HG03064 (cell line): ENCODE results near the gene DNALI1.
"Not testable (repeated sequence)": the region's sequence is repeated elsewhere in the genome, so short reads cannot be mapped to it uniquely, and the experiment has no call there.

Experiments
- ATAC-seq: cut with Tn5 transposase; IDR thresholded peaks from one replicate; pipeline ENCODE4 v1.9.1; 2021; ENCODE audit warnings: low read depth; ENCODE audit not compliant: unreplicated experiment

The DNALI1 gene

DNA sequence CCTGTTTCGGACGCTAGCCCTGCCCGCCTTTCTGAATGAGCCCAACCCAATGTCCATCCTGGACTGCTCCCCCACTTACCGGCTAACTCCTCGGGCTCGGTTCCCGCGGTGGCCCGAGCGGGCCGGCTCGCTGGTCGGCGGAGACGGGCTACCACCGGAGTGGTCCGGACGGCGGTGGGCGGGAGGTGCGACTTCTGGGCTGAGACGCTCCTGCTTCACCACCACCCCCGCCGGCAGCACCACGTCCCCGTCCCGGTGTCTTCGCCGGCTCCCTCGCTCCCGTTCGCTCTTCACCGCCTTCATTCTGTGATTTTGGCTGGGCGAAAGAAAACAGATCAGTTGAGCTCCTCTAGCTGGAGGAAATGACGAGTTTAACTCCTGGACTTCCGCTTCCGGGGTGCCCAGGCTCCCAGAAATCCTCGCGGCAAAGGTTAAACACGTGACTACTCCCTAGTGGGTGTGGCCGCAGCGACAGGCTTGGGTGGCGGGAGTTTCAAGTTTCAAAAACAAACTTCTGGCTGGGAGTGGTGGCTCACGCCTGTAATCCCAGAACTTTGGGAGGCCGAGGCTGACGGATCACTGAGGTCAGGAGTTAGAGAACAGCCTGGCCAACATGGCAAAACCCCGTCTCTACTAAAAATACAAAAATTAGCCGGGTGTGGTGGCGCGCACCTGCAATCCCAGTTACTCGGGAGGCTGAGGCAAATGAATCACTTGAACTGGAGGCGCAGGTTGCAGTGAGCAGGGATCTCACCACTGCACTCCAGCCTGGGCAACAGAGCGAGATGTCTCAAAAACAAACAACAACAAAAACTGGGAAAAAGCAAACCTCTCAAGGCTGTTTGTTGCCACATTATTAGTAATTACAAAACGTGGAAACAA lies 2.6 kb upstream of the DNALI1 start, which contains the start of gene SNIP1:
Gene SNIP1, minus strand, starts transcription at position 367 of the 882 bp plus-strand sequence. Its CDS starts 64 bp downstream, at position 303.
- ATAC-seq: peak; percentile 77

DNA sequence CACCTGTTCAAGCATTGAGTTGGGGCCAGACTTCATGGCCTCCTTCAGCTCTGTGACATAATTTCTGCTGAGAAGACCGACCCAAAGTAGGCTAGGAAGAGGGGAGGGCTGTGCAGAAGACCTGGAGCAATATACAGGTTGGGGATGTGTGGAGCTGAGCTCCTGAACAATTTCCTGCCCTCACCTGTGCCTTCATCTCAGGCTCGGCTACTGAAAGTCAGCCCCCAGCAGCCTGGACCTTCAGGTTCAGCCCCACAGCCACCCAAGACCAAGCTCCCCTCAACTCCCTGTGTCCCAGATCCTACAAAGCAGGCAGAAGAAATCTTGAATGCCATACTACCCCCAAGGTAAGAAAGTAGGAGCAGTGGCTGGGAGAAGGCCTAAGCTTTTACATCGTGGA lies 662 bp downstream of the DNALI1 start:
- no peak for ATAC-seq

DNA sequence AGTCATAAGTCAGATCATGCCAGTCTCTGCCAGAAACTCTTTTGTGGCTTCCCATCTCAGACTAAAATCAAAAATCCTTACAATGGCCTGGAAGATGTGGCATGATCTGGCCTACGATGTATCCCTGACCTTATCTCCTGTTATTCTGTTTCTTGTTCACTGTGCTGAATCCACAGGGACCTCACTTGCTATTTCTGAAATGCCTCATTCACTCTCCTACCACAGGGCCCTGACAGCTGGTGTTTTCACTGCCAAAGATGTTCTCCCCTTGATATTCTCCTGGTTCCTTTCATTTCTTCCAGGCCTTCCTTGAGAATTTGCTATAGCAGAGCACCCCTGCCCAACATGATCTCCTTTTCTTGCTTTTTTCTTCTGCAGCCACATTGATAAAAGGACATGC lies 1.7 kb downstream of the DNALI1 start:
- no peak for ATAC-seq

DNA sequence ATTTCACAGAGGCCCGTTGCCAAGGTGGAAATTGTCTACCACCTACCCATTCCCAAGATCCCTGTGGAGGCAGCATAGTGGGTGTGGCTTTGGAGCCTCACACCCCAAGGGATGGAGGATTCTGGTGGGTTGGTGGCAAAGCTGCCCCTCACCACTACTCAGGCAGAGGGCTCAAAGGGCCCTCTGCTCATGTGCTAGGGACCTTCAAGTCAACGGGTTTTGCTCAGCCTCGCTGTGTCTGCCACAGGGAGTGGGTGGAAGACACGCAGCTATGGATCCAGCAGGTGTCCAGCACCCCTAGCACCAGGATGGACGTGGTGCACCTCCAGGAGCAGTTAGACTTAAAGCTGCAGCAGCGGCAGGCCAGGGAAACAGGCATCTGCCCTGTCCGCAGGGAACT lies 2.3 kb downstream of the DNALI1 start:
- ATAC-seq: no peak

DNA sequence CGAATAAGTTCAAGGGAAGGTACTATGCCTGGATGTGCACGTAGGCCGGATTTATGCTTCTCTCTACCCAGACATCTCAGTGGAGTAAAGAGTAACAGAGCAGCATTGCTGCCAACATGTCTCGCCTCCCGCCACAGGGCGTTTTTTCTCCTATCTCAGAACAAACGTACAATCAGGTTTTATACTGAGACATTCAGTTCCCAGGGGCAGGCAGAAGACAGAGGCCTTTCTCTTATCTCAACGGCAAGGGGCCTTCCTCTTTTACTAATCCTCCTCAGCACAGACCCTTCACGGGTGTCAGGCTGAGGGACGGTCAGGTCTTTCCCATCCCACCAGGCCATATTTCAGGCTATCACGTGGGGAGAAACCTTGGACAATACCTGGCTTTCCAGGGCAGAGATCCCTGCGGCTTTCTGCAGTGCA lies 3.2 kb downstream of the DNALI1 start:
- ATAC-seq: not testable (repeated sequence)

DNA sequence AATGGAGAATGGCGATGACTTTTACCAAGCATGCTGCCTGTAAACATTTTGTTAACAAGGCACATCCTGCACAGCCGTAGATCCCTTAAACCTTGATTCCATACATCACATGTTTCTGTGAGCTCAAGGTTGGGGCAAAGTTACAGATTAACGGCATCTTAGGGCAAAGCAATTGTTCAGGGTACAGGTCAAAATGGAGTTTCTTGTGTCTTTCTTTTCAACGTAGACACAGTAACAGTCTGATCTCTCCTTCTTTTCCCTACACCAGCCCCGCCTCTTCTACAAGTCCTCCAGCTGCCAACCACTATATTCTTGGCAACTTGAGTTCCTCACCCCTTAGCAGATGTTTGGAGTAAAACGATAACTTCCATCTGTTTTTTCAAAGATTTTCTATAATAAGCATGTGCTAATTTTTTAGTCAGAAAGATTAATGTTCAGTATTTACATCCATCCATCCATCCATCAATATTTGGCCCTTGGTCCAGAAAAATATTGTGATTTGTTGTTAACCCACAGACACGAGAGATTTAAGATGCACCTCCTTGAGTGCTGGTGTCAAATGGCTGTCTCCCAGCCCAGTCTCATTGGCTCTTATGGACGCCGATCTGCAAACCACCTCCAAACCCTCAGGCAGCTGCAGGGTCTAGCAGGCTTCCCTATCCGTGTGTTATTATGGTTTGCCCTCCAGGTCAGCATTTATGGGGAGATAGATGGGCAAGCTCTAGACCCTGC lies 3.8 kb downstream of the DNALI1 start:
- no peak for ATAC-seq

DNA sequence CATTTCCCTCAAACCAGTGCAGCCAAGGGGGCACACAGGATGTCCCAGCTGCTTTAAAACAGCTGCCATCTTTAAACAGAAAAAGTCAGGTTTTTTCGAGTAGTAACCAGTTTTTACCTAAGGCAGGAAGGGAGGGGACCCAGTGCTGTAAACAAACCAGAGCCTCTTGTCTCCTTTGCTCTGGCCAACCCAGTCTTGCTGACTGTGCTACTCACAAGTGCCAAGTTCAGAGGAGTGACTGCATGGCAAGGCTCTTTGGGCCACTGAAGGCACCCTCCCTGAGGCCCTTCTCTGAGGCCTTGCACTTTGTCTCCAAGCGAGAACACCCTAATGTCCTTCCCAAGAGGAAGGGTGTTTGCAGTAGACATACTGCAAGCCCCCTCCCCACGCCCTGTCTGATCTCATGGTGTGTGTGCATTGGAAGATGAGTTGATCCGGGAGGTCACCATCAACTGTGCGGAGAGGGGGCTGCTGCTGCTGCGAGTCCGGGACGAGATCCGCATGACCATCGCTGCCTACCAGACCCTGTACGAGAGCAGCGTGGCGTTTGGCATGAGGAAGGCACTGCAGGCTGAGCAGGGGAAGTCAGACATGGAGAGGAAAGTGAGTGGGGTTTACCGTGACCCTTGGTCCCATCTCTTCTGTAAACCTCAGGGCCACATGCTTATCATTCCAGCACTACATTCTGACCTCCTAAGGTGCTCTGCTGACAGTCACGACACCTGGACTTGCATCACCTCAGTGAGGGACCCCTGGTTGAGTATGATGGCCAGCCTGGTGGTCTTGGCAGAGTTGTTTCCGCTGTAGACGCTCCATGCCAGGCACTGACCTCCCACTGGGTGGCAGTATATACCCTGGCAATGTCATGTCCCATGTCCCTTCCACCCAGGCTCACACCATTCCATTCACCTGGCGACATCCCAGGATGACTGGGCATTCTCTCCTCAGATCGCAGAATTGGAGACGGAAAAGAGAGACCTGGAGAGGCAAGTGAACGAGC lies 4.7 kb downstream of the DNALI1 start:
- no peak for ATAC-seq

DNA sequence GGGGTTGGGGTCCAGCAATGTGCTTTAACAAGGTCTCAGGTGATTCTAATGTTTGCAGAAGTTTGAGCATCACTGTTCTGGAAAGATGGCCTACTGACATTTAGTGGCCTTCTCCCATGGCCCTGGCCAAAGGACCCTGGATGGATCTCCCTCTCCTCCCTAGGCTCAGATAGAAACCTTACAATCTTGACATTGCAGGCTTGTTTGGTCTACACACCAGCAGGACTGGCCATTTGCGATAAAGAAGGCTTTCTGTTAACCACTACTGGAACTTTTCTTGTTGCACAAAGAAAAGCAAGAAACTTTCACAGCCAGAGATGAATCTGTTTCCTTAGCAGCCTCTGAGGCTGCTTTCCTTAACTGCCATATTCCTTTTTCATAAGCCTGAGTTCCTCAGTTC lies 6.2 kb downstream of the DNALI1 start:
- no peak for ATAC-seq

DNA sequence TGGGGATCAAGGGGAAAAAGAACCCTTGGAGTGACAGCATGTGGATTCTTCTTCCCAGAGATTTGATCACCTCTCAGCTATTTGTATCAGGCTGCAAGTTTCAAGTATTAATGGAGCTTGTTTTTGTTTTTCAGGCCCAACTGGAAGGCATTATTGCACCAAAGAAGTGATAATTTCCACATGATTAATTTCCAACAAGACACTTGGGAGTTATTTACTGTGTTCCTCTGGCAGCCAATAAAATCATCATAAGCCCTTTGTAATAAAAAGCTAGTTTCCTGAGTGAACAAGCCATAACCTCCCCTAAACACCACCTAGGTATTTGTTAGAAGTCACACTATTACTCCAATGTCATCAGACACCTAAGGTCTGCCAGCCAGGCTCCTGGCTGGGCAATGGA lies 8.2 kb downstream of the DNALI1 start:
- no peak for ATAC-seq

DNA sequence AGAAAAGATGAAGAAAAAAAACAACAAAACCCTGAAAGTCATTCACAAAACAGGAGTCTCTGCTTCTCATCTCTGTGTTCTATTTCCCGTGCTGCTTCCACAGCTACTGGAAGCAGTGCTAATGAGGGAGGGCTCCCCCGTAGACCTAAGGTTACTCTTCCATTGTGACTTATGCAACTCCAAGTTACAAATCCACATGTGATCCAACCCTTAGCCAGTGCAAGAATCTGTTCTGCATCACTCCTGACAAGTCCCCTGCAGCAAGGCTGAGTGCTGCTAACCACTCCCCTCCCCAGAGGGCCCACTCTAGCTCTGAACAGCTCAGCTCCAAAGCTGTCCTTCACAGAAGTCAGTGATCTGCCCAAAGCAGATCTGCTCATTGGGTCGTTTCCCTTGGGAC lies 10.3 kb downstream of the DNALI1 start:
- no peak for ATAC-seq

DNA sequence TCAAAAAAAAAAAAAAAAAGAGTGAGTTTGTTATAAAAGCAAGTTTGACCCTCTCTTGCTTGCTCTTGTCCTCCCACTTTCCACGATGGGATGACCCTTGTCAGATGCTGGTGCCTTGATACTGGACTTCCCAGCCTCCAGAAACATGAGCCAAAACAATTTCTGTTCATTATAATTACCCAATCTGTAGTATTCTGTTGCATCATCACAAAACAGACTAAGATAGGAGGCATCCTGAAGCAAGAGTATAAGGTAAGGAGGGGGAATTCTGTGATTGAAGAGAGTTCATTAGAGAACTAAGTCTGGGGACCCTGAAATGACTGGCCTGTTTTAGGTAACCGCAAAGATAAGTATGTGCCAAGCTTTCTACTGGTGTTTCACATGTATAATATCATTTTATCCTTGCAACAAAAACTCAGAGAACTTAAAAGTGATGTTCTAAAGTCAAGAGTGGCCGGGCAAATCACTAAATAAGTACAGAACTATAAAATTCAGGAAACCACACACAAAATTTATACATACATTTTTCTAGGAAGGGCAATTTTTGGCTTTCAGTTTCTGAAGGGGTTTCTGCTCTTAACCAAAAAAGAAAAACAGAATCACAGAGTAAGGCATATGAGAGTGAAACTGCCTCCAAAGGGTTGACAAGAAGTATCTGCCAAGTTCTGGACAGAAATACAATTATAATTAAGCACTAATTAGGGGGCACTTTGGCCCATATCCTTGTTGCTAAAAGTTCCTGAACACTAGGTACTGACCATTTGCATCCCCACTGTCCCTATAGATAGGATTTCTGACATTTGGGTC lies 14.0 kb downstream of the DNALI1 start:
- ATAC-seq: no peak

DNA sequence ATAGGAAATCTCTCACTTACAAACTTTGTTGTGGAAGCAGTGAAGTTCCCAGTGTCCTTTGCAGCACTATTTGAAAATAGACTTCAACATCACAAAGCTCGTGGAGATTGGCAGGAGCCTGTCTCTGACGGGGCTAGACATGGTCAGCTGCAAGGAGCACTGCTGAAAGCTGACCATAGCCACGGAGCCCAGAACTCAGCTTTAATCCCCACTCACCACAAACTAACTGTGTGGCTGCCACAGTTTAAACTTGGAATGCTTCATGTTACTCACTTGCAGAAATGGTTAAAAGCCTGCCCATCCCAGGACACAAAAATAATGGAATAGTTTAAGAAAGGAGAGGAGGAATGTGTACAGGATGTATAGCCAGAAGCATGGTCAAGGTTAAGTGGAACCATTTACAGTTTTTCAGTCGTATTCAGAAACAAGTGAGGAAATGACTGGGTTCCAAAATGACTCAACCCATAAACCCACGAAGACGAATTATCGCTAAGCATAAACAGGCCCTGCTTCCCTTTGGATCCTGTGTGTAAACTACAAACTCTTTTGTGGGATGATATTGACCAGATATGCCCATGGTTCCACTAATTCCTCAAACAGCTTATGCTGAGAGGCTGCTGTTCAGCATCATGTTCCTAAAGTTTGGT lies 18.2 kb downstream of the DNALI1 start:
- no peak for ATAC-seq

DNA sequence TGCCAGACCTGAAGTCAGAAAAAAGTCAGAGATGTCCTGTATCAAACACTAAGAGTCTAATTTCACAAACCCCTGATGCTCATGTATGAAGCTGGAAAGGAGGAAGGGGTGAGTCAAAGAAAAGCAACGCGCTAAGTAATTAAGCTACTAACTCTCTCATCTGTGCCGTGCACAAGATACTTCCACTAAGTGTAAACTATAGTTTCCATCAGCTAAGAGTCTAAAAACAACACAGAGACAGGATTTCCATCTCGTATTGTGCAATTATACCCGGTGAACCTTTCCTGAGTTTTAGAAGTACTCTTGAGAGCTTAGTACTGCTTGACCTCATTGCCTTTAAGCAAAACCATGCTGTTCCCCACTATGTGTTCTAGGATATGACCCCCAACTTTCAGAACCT lies 19.0 kb downstream of the DNALI1 start:
- no peak for ATAC-seq

DNA sequence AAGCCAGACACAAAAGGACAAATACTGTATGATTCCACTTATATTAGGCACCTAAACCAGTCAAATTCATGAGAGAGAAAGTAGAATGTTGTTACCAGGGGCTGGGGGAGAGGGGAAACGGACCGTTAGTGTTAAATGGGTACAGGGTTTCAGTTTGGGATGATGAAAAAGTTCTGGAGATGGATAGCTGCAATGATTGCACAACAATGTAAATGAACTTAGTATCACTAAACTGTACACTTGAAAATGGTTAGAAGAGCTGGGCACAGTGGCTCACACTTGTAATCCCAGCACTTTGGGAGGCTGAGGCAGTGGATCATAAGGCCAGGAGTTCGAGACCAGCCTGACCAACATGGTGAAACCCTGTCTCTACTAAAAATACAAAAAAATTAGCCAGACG lies 27.8 kb downstream of the DNALI1 start:
- ATAC-seq: not testable (repeated sequence)

DNA sequence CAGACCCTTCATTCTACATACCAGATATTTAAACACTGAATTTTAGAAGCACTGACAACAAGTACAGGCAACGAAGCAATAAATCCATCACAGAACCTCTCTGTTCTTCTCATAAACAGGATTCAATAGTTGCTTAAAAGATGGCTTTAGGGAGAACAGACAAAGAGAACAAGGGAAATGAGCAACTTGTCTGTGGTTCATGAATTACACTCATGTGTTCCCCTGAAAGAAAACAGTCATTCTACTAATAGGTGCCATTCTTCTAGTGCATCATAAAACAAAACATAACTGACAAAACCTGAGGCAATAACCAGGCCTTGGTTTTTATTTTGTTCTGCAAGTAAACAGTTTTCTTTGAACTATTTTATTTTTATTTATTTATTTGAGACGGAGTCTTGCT lies 32.2 kb downstream of the DNALI1 start:
- ATAC-seq: no peak

DNA sequence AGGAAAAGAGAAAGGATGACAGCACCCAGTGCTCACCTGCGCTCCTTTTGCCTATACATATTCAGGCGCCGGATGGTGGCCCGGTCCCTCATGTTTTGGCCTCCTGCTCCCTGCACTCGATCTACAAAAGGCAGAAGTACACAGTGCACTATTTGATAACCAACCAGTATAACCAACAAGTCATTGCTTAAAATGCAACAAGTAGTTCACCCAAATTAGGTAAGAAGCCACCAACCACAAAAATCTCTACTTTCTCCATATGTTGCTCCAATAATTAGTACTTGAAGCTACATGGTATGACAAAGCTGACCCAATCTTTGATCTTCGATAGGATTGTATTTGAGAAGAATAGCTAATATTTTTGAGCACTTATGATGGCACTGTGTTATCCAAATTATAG lies 37.0 kb downstream of the DNALI1 start:
- no peak for ATAC-seq

DNA sequence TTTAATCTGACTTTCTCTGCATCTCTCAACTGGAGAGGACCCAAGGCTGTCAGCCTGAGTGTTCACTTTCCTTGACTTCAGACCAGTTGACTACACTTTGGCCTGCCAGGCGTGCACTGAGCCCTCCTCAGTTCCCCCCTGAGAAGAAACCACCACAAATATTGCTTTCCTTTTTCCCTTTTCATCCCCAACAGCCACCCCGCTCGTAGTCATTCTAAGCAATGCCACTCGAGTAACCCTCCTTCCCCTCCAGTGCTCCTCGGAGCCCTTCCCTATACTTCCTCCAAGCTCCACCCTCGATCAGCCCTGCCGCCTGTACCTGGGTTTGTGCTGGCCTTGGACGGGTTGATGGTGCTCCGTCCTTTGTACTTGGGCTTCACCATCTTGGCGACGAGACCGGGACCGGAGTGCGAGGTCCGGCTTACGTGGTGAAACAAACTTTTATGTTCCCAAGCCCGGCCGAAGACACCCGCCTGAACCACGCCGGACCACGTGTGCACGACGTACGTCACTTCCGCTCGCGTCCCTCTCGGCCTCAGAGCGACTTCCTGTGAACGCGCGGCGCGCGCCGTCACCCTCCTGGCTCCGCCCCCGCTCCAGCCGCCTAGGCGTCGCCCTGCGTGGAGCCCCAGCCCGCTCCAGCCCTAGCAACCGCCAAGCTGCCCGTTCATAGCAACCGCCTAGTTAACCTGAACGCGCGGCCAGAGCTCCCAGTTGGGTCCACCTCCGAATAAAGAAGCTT lies 38.9 kb downstream of the DNALI1 start, which contains the start of gene GNL2:
Gene GNL2, minus strand, starts transcription at position 498 of the 742 bp plus-strand sequence. Its CDS starts 115 bp downstream, at position 383.
- peak; percentile 83 for ATAC-seq

DNA sequence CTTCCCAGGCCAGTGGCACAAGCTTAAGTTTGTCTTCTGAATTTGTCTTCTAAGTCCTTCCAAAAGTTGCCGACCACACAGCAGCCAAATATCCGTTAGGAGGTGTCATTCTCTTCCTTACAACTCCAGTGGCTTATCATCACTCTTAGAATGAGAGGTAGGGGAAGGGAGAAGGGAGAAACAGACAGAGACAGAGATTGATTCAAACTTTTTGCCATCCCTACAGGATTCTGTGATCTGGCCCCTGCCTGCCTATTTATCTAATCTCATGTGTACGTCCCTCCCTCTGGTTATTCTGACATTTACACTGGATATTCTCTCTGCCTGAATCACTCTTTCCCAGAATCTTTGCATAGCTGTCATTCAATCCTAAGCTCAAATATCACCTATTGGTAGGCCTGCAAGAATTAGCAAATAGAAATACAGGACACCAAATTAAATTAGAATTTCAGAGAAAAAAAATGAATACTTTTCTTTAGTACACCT lies 39.5 kb downstream of the DNALI1 start:
- no peak for ATAC-seq
